HG03097 (cell line): ENCODE data around the gene OPN3.

ENCODE experiments used
- ATAC-seq: cut with Tn5 transposase; IDR thresholded peaks from one replicate; pipeline ENCODE4 v1.9.1; 2021; ENCODE audit not compliant: unreplicated experiment, low FRiP score

The OPN3 gene

DNA sequence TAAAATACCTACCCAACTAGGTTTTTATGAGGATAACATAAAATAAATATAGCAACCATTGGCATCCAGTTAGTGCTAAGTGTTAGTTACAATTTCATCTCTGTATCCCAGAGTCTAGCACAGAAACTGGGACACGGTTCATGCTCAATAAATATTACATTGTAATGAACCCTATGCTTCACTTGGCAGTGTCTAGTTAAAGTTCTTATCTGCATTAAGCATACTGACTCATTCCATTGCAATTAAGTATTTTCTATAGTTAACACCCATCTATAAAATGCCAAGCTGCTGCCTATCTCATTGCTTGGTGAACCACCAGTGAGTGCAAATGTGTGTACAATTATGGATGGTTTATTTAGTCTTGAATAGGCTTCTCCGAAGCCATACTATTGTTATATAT is 15.2 kb downstream of the OPN3 start:
- no peak for ATAC-seq

DNA sequence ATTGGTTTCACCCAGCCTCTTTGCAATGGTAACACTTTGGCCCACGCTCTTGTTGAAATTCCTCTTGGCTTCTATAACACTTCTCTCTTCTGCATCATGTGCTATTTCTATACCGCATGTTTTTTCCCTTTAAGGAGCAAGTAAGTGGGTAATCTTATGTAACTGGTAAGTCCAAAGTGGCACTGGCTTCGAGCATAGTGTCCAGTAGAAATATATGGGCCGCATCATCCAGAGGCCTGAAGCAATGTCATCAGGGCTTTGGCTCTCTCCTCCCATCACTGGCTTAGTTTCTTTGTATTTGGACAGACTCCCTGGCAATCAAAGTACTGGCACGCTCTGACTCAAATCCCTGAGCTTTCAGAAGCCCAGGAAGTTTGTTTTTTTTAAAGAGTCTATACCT is 17.5 kb downstream of the OPN3 start:
- no peak for ATAC-seq

DNA sequence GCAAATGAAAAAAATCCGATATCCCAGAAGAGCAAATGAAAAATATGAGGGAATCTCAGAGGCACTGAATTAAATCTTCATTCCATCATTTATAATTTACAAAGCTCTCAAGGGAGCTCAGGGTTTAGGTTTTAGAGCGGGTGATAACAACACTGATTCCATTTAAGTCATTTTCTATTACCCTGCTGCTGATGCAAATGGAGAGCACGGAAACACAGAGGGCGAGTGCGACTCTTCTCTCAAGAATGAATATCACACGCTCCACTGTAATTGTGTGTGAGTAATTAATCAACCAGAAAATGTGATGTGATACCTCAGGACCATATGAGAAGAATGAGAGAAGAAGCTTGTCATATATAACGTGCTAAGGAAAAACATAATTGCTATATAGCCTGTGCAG is 22.7 kb downstream of the OPN3 start:
- no peak for ATAC-seq

DNA sequence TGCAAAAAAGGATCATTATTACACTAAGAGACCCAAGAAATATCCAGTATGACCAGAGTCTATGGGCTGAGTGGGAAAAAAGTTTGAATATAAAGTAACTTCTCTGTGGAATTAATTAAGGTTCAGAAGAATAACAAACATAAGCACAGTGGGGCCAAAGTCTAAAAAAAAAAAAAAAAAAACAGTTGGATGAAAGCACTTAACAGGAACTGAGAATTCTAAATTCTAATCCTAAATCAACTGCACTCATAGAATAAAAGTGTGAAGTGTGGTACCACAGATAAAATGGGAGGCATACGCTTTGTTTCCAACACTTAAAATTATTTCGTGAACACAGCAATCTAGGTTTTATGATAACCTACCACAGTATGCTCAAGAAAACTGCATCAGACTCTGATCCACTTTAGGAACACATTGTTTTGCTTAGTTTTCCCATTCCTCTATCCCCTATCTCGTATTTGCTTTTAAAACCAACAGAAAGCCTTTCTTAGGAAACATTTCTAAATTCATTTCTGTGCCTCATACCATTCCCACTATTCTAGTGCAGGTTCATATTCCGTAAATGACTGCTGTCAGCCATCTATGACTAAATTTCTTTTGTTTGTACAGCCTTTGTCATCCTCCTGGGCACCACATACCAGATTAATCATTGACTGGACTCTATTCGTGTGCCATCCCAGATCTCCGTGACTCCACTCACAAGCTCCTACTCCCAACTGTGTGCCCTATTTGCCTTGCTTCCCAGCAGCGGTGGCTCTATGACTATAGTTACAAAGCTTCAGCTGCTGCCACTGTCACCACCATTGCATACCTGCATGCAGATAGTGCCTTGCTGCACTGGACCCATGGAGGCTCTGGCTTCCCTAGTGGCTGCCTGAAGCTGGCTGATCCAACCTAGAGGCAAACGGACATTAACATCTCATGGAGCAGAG is 24.9 kb downstream of the OPN3 start:
- ATAC-seq, result no peak

DNA sequence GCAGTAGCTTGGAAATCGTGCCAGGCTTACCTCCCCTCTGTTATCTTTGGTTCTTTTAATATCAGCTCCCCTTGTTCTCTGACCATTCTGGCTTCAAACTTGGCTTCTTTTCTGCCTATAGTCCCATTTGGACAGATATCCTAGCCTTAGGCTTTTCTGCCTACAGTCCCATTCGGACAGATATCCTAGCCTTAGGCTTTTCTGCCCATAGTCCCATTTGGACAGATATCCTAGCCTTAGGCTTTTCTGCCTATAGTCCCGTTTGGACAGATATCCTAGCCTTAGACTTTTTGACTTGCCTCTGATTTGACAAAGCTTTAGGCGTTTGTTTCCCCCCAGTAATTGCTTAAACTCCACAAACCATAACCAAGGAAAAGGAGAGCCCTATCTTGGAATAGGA is 25.6 kb downstream of the OPN3 start:
- ATAC-seq, result no peak

DNA sequence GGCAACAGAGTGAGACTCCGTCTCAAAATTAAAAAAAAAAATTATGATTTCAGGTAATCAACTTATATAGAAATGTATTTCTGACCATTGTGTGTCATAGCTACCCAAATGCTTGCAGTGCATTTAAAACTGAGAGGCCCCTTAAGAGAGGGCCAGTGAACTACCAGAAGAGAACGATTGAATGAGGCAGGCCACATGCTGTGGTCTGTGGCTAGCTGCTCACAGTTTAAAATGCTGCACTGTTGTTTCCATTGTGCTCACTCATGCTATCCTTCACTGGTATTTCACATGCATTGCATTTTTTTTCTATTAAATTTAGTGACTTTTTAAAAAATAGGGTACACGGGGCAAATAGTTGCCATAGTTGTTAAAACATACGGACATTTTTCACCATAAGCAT is 26.0 kb downstream of the OPN3 start:
- no peak for ATAC-seq

DNA sequence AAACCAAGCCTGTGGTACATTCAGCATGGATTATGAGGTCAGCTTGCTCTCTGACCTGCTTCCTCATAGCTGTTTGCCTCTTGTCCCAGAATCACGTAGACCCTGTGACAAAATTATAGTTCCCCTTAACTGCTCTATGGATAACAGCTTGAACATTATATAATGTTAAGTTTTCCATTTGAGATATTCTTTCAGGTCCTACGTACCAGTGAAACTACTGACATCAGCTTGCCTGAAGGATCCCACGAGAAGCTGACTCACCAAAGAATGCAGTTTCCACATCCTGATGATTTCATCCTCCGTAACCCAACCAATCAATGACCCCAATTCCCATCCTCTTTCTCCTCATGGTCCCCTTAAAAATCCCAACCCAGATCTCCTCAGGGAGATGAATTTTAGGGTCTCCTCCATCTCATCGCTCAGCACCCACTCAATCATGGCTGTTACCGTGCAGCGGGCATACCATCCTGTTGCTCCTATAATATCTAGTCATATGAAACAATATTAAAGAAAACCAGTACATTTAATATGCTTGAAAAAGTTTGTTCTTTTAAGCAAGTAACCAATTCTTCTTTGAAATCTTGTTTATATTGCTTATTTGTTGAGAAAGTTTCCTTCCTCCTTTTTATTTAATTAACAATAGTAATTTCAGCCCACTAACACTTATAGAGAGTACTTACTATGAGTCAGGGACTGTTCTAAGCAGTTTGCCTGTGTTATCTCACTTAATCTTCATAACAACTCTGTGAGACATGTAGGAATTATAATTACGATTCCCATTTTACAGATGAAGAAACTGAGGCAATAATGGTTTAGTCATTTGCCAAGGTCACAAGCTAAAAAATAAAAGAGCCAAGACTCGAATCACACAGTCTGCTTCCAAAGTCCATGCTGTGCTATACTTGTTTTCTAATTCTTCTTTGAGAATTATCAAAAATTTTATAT is 27.4 kb downstream of the OPN3 start:
- no peak for ATAC-seq

DNA sequence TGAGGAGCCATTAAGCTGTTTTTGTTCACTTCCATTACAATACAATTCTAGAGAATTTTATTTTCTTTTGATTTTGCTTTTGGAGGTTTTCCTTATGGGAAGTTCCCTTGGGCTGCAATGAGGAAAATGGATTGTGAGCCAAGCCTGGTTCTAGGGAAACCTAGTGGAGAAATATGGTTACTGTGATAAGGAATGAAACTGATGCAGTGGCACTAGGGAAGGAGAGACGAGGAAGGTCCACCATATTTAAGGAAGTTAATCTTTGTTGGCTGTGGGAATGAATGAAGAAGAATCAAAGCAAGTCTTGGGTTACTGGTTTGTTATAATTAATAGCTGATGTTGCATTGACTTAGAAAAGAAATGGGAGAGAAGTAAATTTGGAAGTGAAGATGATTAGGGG is 28.4 kb downstream of the OPN3 start:
- ATAC-seq, result no peak

DNA sequence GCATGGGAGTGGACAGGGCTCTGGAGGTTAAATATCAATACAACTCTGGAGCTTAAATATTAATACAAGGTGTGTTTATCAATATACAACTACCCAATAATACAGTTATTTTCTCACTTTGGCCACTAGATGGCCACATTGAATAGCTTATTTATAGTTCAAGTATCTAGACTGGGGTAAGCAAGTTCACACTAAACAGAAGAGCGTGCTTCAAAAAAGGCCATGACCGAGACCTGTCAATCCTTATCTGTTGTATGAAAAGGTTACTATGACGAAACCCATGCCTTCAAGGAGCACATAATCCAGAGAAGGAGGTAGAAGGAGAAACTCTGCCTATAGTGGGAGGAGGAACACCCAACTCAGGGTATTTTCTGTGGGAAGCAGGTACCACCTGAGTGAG is 29.1 kb downstream of the OPN3 start:
- peak; percentile 78 for ATAC-seq

DNA sequence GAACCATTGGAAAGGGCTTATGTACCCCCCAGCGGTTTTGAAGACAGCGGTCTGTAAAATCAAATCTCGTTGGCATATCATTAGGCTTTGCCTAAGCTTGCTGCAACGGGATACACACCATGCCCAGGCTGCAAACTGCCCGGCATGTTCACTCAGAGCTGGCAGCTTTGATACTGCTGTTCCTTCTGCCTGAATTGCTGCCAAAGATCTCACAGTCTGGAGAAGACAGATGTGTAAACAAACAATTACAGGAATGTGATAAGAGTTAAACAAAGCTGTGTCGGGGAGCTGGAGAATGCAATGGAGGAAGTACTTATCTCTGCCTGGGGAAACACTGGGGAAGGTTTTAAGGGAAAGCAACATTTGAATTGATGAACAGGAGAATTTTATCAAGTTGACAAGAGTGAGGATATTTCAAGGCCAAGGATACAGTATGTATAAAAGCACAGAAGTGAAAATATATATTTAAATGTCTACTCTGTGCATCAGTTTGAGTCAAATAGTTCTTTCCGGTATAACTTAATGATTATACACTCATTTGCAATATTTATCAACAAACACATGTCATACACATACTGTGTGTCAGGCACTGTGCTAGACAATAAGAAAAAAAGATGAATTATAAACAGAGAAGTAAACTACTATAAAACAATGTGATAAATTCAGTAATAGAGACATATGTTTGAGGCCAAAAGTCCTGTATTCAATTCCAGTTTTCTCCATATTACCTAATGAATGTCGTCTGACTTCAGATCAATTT is 29.9 kb downstream of the OPN3 start:
- no peak for ATAC-seq

DNA sequence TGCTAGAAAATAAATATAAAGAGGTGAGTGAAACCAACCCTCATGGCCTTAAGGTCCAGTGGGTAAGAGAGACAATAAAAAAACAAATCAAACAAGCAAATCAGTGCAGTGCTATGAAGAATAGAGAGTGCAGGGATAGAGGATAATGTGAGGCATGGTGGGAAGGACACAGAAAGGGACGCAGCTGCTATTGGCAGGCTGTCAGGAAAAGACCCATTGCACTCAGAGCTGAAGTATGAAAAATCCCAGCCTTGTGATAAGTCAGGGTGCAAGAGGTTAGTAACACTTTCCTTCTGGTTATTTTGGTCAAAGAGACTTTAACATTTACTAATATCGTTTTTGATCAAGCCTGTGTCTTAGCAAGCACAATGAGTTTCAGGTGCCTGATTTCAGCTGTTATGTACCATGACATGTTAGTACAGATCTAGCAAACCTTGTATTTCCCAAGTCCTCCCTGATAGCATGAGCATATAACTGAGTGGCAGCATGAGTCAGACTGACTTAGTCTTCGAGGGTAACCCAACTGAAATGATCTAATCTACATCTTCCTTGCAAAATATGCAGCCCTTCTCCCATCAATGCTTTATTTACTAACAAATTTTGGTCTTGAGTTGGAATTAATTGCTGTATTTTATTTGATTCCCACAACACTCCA is 31.7 kb downstream of the OPN3 start:
- no peak for ATAC-seq

DNA sequence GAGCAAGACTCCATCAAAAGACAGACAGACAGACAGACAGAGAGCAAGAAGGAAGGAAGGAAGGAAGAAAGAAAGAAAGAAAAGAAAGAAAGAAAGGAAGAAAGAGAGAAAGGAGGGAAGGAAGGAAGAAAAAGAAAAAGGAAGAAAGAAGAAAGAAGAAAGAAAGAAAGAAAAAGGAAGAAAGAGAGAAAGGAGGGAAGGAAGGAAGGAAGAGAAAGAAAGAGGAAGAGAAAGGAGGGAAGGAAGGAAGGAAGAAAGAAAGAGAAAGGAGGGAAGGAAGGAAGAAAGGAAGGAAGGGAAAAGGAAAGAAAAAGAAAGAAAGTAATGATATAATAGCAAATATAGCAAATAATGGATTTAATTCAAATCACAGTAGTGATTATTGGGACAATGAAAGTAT is 32.7 kb downstream of the OPN3 start:
- no peak for ATAC-seq

DNA sequence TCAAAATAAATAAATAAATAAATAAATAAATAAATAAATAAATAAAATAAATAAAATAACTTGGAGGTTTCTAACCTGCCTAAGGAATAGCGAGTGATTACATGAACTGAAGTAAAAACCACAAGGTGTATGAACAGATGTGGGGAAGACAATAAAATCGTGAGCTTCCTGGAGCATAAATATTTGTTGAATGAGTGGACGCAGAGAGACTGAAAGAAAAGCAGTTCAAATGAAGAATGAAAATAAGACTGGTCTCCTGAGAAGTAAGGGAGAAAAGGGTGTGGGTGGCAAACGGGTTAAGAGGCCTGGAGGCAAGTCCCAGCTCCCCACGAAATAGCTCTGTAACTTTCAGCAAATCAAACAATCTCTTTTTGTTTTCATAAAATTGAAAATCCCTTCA is 33.6 kb downstream of the OPN3 start:
- no peak for ATAC-seq

DNA sequence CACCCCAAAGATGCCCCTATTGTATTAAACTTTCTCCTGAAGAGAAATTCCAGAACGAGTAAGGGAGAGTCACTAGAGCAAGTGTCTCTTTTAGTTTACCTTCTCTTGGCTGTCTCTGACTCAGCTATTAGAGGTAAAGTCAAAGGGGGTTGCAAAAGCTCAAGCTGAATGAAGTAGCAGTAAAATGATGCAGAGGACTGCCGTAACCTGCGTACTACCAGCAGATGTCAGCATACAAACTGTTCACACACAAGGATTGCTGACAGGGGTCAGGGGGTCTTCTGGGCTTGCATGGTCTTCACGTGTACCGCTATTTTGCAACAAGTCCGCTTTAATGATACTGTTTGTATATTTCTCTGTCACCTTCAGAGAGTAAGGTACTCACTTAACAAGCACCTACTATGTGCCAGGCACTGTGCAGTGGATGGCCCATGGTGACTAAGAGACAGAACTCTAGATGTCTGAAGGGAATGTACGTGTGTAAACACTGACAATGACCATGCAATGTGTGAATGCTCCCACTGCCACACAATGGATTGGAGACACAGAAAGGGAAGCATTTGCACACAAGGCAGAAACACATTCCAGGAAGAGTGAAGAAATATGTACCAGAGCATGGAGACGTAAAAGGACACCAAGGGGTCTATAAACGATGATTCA is 34.9 kb downstream of the OPN3 start:
- no peak for ATAC-seq

DNA sequence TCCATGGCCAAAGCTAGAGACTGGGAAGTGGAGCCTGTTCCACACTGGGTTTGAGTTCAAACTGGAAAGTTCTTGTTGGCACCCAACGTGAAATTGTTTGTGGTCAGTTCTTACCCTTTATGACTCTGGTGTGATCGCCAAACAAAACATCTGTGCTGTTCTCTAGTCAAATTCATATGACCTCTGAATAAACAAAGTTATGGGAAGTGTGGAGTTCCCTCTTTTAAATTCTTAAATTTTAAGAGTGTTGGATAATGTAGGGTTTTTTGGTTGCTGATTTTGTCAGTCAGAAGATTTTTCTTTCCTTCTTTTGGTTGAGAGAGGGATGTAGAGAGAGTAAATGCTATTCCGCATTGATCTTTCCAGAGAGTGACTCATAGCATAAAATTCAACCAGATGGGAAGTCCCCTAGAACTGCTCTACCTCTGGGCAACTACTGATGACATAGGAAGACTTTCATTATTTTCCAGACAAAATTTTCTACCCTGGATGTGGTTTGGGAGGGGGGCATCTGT is 36.4 kb downstream of the OPN3 start:
- ATAC-seq, result no peak

DNA sequence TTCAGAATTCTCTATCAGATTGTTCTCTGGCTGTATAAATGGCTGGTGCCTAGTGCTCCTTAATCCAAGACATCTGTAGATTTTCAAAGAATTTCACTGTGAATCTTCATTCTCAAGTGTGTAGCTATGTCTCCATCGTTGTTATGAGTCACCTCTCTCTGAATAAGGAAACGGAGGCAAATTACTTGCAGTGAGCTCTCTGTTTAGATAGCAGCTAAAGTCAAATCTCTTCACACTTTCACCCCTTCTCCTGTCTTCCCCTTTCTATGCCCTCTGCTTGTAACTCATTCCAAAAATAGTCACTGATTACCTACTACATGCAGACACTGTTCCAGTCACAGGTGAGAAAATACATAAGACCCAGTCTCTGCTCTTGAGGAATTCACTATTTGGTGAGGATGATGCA is 39.7 kb downstream of the OPN3 start:
- peak; percentile 70 for ATAC-seq

DNA sequence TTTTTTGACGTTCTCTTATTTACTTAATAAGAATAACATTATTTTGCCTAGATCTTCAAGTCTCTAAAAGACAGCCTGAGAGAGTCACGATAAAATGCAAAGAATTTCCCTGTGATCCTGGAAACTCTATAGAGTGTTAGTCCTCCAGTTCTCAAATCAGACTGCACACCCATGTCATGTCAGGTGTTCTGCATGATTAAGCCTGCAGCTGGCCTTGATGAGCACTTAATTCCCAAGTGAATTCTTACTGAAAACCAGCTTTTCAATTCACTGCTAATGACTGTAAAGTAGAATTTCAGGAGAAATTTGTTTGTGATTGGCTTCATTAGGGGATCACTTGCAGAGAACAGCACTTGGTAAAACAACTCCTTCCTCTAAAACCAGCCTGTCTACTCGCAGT is 41.9 kb downstream of the OPN3 start:
- ATAC-seq, result no peak

DNA sequence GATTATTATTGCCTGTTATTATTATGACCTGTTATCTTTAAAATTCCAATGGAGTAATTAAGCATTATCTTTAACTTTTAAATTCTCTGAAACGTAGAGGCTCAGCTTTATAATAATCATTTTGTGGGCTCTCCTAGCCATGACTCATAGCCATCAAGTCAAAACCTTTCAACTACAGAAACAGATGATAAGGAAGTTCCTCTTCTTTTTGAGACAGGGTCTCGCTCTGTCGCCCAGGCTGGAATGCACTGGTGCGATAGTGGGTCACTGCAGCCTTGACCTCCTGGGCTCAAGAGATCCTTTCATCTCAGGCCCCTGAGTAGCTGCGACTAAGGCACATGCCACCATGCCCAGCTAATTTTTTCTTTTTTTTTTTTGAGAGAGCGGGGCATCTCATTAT is 43.5 kb downstream of the OPN3 start:
- ATAC-seq, result no peak

DNA sequence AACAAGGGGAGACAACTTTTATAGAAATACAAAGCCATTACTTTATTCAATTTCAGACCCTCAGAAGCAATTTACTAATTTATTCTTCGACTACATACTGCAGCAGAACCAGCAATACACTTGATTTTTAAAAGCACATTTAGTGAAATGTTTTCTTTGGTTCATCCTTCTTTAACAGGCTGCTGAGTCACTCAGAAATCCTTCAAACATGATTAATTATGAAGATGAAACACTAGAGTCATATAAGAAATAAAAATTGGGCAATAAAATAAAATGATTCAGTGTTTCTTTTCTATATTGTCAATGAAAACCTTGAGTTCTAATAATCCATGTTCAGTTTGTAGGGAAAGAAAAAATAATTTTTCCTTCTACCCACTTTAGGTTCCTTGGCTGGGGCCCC is 47.0 kb downstream of the OPN3 start:
- no peak for ATAC-seq
